Epidermal melanocyte (primary cell): ENCODE results near the gene SPTBN2.

Experiments used
- DNase-seq: peaks from one replicate; pipeline ENCODE4 v3.0.0; 2011; ENCODE audit warnings: low spot score; ENCODE audit not compliant: insufficient read length

Gene SPTBN2

GRCh38 chr11:66728693-66729385 lies at the start of gene SPTBN2:
TSS of gene SPTBN2 (minus strand) at chr11:66729216. CDS start at chr11:66721240, 7,976 bp downstream.
- no peak for DNase-seq

GRCh38 chr11:66768818-66769217 lies 39.8 kb upstream of the SPTBN2 start:
- DNase-seq = no peak

- no peak for DNase-seq
These were observed 39.1 kb upstream of the SPTBN2 start for GRCh38 chr11:66768088-66768521.

- no peak for DNase-seq
These were observed 38.6 kb upstream of the SPTBN2 start for GRCh38 chr11:66767666-66768065.

GRCh38 chr11:66766681-66767080 lies 37.7 kb upstream of the SPTBN2 start:
- DNase-seq = no peak

GRCh38 chr11:66762088-66762487 lies 33.1 kb upstream of the SPTBN2 start:
- DNase-seq = no peak

- no peak for DNase-seq
These were observed 23.1 kb upstream of the SPTBN2 start for GRCh38 chr11:66752148-66752547.

- no peak for DNase-seq
These were observed 20.1 kb upstream of the SPTBN2 start for GRCh38 chr11:66749091-66749490.

- DNase-seq = no peak
These were observed 18.5 kb upstream of the SPTBN2 start for GRCh38 chr11:66747480-66747879.

GRCh38 chr11:66745356-66746235 lies 16.6 kb upstream of the SPTBN2 start:
- DNase-seq = no peak

- peak; percentile 78 for DNase-seq
These were observed 15.7 kb upstream of the SPTBN2 start for GRCh38 chr11:66744485-66745355.

GRCh38 chr11:66743271-66743968 lies 14.4 kb upstream of the SPTBN2 start:
- DNase-seq = no peak

GRCh38 chr11:66741153-66741552 lies 12.1 kb upstream of the SPTBN2 start:
- DNase-seq = no peak

- DNase-seq = no peak
These were observed 11.0 kb upstream of the SPTBN2 start for GRCh38 chr11:66739983-66740382.

- DNase-seq = no peak
These were observed 5.2 kb upstream of the SPTBN2 start for GRCh38 chr11:66734215-66734614.

GRCh38 chr11:66729447-66729846 lies 431 bp upstream of the SPTBN2 start:
- no peak for DNase-seq

- no peak for DNase-seq
These were observed 851 bp downstream of the SPTBN2 start for GRCh38 chr11:66728038-66728692.

- DNase-seq = no peak
These were observed 1.6 kb downstream of the SPTBN2 start for GRCh38 chr11:66727282-66728037.

GRCh38 chr11:66725647-66726046 lies 3.4 kb downstream of the SPTBN2 start:
- DNase-seq = no peak

GRCh38 chr11:66725114-66725513 lies 3.9 kb downstream of the SPTBN2 start:
- no peak for DNase-seq
